Panc1 (cell line): ENCODE results near the gene RNASE11.

Source experiments
- CTCF ChIP-seq: fragments of 450-650 bp; IDR thresholded peaks from 2 replicates; pipeline ENCODE4 v1.5.1; 2017; ENCODE audit warnings: mild to moderate bottlenecking
- REST ChIP-seq, 2 experiments: IDR thresholded peaks; 2 replicates each; pipeline ENCODE4 v1.6.1; 2011 to 2012; ENCODE audit warnings: low read depth in 2 of 2, control low read depth in 1 of 2, low read length in 1 of 2, mild to moderate bottlenecking in 1 of 2, moderate library complexity in 1 of 2; ENCODE audit not compliant: insufficient read depth in 1 of 2

- TF ChIP-seq CTCF (no peak), REST (IDR thresholded peaks at IDR 0.05; ENCODE audit: insufficient read depth in 1 of 2, low read depth in 2 of 2, low read length in 1 of 2) (no peak)
Measured at GRCh38 chr14:20603813-20604690, 16.3 kb upstream of the RNASE11 start.
